ENCODE data around the gene CD2BP2. TPM values are rescaled to one million over a fixed set of nuclear protein-coding genes. Genes with fewer than 3 reads are reported as not detected.

The CD2BP2 gene
- total and polyA plus RNA-seq, 2 of the 13 experiments (the other 11 are each of a cell fraction or from before 2014, with no cell fraction given), result 24.9 to 54.6 TPM

GRCh38 chr16:30376461-30376902, 21.4 kb upstream of the CD2BP2 start:
- 91% methylated on average over 6 of the region's 8 CpGs for WGBS (ENCODE audit: low lambda C conversion rate)
- H3K27ac ChIP-seq (ENCODE audit: extremely low read length, insufficient read depth, low read length), result no peak overlapping the region
- DNase-seq (ENCODE audit: low spot score) (no peak), ATAC-seq (no peak), FAIRE-seq (peak; percentile 4)
- H3K4me1 ChIP-seq (ENCODE audit: insufficient read depth, low read length), result peaks cover 58% of the 10 kb centered on the region
- ChIA-PET CTCF (ENCODE audit: low intra/inter-chr PET ratio, low total read pairs) (no interaction called here), POLR2A (interaction anchor here (0.8 kb wide), 1 partner anchor 20 kb away, joined by 3 read pairs; no protein-coding TSS in a partner anchor)
- H3K36me3 ChIP-seq (replicated peaks in 1 of 2; ENCODE audit: control insufficient read depth in 1 of 2, insufficient read depth in 2 of 2, low read length in 2 of 2), result no peaks in the 10 kb centered on the region
- BruUV-seq (replicated peaks), result no TSS peak
- no peaks in the 10 kb centered on the region for H4K20me1 ChIP-seq (ENCODE audit: insufficient read depth, low read length)
- H3K27me3 ChIP-seq (ENCODE audit: control insufficient read depth in 1 of 2, insufficient read depth in 2 of 2, low read length in 2 of 2), result no peaks in the 10 kb centered on the region
- H3K9ac ChIP-seq (ENCODE audit: insufficient read depth, low read depth, low read length), result no peak overlapping the region
- TF ChIP-seq KDM5B (CRISPR knock-in tag; IDR thresholded peaks at IDR 0.05; ENCODE audit: borderline replicate concordance) (0 out of 2 replicates have a peak, but pooled peaks have one; percentile 2), ZNF557 (CRISPR knock-in tag; IDR thresholded peaks at IDR 0.05) (no peak)
- H3K9me3 ChIP-seq (ENCODE audit: low read length), result no peaks in the 10 kb centered on the region
- intact Hi-C loops (cut with micrococcal nuclease; ENCODE audit: unreplicated experiment) (no loop called here), in situ Hi-C loops (cut with HindIII; ENCODE audit: extremely low pct_ligation_motif_present, low pct_unique_long_range_greater_than_20kb) (no loop called here)
- no peak overlapping the region for H2AFZ ChIP-seq (ENCODE audit: low read length)
- H3K79me2 ChIP-seq (ENCODE audit: insufficient read depth, low read length), result peaks cover 2% of the 10 kb centered on the region
- H3K4me2 ChIP-seq (ENCODE audit: low read depth, low read length), result peak overlapping the region; percentile 97
- H3K4me3 ChIP-seq (replicated peaks in 1 of 3; ENCODE audit: insufficient read depth in 1 of 3, low read depth in 2 of 3, low read length in 3 of 3), result peak overlapping the region in 1 of 3 experiments; percentile 97; a peak in 1 of 6 replicates

DNA sequence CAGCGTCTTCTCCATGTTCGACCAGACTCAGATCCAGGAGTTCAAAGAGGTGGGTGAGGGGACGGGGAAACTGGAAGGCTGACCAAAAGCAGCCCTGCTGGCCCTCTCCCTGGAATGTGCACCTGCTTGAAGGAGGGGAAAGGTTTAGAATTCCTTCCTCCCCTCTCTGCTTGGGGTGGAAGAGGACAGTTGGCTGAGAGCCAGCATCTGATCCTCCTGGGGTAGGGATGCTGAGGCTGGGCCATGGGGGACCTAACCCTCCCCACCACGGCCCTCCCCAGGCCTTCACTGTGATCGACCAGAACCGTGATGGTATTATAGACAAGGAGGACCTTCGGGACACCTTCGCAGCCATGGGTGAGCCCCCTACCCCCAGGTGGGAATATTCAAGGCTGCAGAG, 20.8 kb upstream of the CD2BP2 start:
- CTCF ChIA-PET (ENCODE audit: low intra/inter-chr PET ratio, low total read pairs), result no interaction called here
- Histone ChIP-seq H3K79me2 (ENCODE audit: insufficient read depth, low read length) (peaks cover 2% of the 10 kb centered on the region), H3K27ac (ENCODE audit: extremely low read length, insufficient read depth, low read length) (no peak overlapping the region), H4K20me1 (ENCODE audit: insufficient read depth, low read length) (no peaks in the 10 kb centered on the region), H3K9ac (ENCODE audit: insufficient read depth, low read depth, low read length) (no peak overlapping the region), H3K27me3 (ENCODE audit: control insufficient read depth in 1 of 2, insufficient read depth in 2 of 2, low read length in 2 of 2) (no peaks in the 10 kb centered on the region), H3K4me2 (ENCODE audit: low read depth, low read length) (no peak overlapping the region), H3K36me3 (replicated peaks in 1 of 2; ENCODE audit: control insufficient read depth in 1 of 2, insufficient read depth in 2 of 2, low read length in 2 of 2) (no peaks in the 10 kb centered on the region), H3K9me3 (ENCODE audit: low read length) (no peaks in the 10 kb centered on the region), H3K4me1 (ENCODE audit: insufficient read depth, low read length) (peaks cover 56% of the 10 kb centered on the region), H2AFZ (ENCODE audit: low read length) (no peak overlapping the region), H3K4me3 (replicated peaks in 1 of 3; ENCODE audit: insufficient read depth in 1 of 3, low read depth in 2 of 3, low read length in 3 of 3) (no peak overlapping the region)
- DNase-seq (ENCODE audit: low spot score) (no peak), FAIRE-seq (no peak), ATAC-seq (no peak)
- WGBS (ENCODE audit: low lambda C conversion rate), result 82% methylated on average over 8 of the region's 8 CpGs
- BruUV-seq (replicated peaks), result no TSS peak
- POLR2A ChIA-PET, result no interaction called here
- intact Hi-C loops (cut with micrococcal nuclease; ENCODE audit: unreplicated experiment), result no loop called here
- no peak for TF ChIP-seq ZNF788 (CRISPR knock-in tag; IDR thresholded peaks at IDR 0.05; ENCODE audit: borderline replicate concordance)
- in situ Hi-C loops (cut with HindIII; ENCODE audit: extremely low pct_ligation_motif_present, low pct_unique_long_range_greater_than_20kb), result no loop called here
